ENCODE data around the gene CABLES1. TPM values are rescaled to one million over a fixed set of nuclear protein-coding genes. Genes with fewer than 3 reads are reported as not detected.
A peak's percentile ranks its signal among the peaks of the same experiment; 100 is the strongest.

The CABLES1 gene
- total RNA-seq, 4 donors from 2014 or later, result 28.1 to 43.8 (median 37.6) TPM

GRCh38 chr18:23207191-23207955 lies 72.1 kb downstream of the CABLES1 start:
- Histone ChIP-seq H3K9me3 (no peaks in the 10 kb centered on the region), H3K4me1 (peaks cover 7 to 21% of the 10 kb centered on the region in 2 donors), H3K27me3 (no peaks in the 10 kb centered on the region), H3K4me3 (replicated peaks in 1 of 3) (no peak overlapping the region), H3K27ac (no peak overlapping the region), H3K36me3 (no peaks in the 10 kb centered on the region)
- intact Hi-C loops (cut with DNase I), result no loop called here
- TF ChIP-seq POLR2A (IDR thresholded peaks at IDR 0.05) (no peak), CTCF (IDR thresholded peaks at IDR 0.05) (peak in 1 of 6 experiments; percentile 8)
- no peak for DNase-seq
- 90 to 95% methylated on average over 9 of the region's 9 CpGs for whole genome bisulfite sequencing, 2 donors

DNA sequence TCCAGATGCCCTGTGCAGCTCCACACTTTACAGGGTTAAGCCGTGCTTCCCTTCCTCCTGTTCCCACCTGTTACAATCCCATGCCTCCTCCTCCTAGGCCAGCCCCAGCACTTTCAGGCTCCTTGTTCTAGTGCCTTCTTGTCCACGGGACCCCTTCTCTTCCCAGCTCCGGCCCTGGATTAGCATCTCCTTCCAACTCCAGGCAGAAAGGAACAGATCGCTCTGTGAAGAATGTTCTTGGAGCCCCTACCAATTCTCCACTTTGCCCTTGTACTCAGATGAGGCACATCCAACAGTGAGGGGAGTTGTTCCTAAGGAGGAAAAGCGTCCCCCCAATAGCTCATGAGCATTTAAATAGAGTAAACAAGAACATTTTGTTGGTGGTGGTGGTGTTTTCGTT lies 72.7 kb downstream of the CABLES1 start:
- H3K36me3 ChIP-seq, result no peaks in the 10 kb centered on the region
- peaks cover 13 to 28% of the 10 kb centered on the region in 2 donors for H3K4me1 ChIP-seq
- 96 to 97% methylated on average over 6 of the region's 6 CpGs for WGBS, 2 donors
- intact Hi-C loops (cut with DNase I), result no loop called here
- no peak overlapping the region for H3K27ac ChIP-seq
- no peaks in the 10 kb centered on the region for H3K9me3 ChIP-seq
- no peak overlapping the region for H3K4me3 ChIP-seq (replicated peaks in 1 of 3)
- no peaks in the 10 kb centered on the region for H3K27me3 ChIP-seq
- no peak for DNase-seq
- no peak for TF ChIP-seq CTCF (IDR thresholded peaks at IDR 0.05)
- TF ChIP-seq POLR2A (IDR thresholded peaks at IDR 0.05), result no peak

DNA sequence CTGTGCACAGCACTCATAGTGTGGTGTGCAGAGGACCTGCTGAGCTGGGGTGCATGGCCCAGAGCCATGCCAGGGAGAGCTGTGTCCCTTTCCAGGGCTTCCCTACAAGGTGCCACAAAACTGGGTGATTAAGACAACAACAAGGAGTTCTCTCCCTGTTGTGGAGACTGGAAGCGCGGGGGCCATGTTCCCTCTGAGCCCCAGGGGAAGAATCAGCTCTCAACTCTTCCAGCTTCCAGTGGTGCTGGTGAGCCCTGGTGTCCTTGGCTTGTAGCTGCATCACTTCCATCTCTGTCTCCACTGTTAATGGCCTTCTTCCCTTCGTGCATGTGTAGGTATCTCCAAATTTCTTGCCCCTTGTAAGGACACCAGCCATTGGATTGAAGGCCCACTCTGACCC lies 73.3 kb downstream of the CABLES1 start:
- H3K27me3 ChIP-seq, result no peaks in the 10 kb centered on the region
- intact Hi-C loops (cut with DNase I), result no loop called here
- TF ChIP-seq CTCF (IDR thresholded peaks at IDR 0.05), result no peak
- no peak for TF ChIP-seq POLR2A (IDR thresholded peaks at IDR 0.05)
- 92 to 98% methylated on average over 3 of the region's 3 CpGs for WGBS, 2 donors
- no peaks in the 10 kb centered on the region for H3K36me3 ChIP-seq
- peaks cover 19 to 34% of the 10 kb centered on the region in 2 donors for H3K4me1 ChIP-seq
- no peaks in the 10 kb centered on the region for H3K9me3 ChIP-seq
- H3K27ac ChIP-seq, result no peak overlapping the region
- no peak overlapping the region for H3K4me3 ChIP-seq (replicated peaks in 1 of 3)
- DNase-seq, result no peak

- 89 to 92% methylated on average over 3 of the region's 3 CpGs for WGBS, 2 donors
- intact Hi-C loops (cut with DNase I), result no loop called here
- TF ChIP-seq POLR2A (IDR thresholded peaks at IDR 0.05) (no peak), CTCF (IDR thresholded peaks at IDR 0.05) (no peak)
- Histone ChIP-seq H3K27ac (no peak overlapping the region), H3K27me3 (no peaks in the 10 kb centered on the region), H3K4me1 (peaks cover 21 to 38% of the 10 kb centered on the region in 2 donors), H3K9me3 (no peaks in the 10 kb centered on the region), H3K36me3 (no peaks in the 10 kb centered on the region), H3K4me3 (replicated peaks in 1 of 3) (no peak overlapping the region)
- no peak for DNase-seq
These were observed 73.7 kb downstream of the CABLES1 start for GRCh38 chr18:23209031-23209430.

- 80 to 88% methylated on average over 7 of the region's 7 CpGs for WGBS, 2 donors
- intact Hi-C loops (cut with DNase I), result loop anchor here (10.0 kb wide), 1 partner anchor 205 kb away; no protein-coding TSS in a partner anchor
- Histone ChIP-seq H3K4me1 (peaks cover 21 to 39% of the 10 kb centered on the region in 2 donors), H3K27me3 (no peaks in the 10 kb centered on the region), H3K4me3 (replicated peaks in 1 of 3) (no peak overlapping the region), H3K9me3 (no peaks in the 10 kb centered on the region), H3K36me3 (peaks cover 3 to 6% of the 10 kb centered on the region in 2 donors), H3K27ac (no peak overlapping the region)
- TF ChIP-seq CTCF (IDR thresholded peaks at IDR 0.05) (no peak), POLR2A (IDR thresholded peaks at IDR 0.05) (no peak)
- no peak for DNase-seq
These were observed 74.5 kb downstream of the CABLES1 start for GRCh38 chr18:23209796-23210195.

Measured in thyroid gland (tissue), 4 donors.